Left ventricle myocardium inferior (tissue), 1 donor: ENCODE results near the gene IFI35. TPM values are rescaled to one million over a fixed set of nuclear protein-coding genes. Genes with fewer than 3 reads are reported as not detected.
"Not testable (repeated sequence)": the region's sequence is repeated elsewhere in the genome, so short reads cannot be mapped to it uniquely, and the experiment has no call there.

Source experiments
- DNase-seq: peaks from one replicate; pipeline ENCODE4 v3.0.0-alpha.2; 2020
- H3K27ac ChIP-seq: fragments of 200-600 bp; replicated peaks from 2 replicates; pipeline ENCODE4 v1.8.0; 2021
- H3K27me3 ChIP-seq: fragments of 200-600 bp; 2 replicates; pipeline ENCODE4 v1.8.0; 2021; ENCODE audit warnings: low read depth
- H3K36me3 ChIP-seq: fragments of 200-600 bp; 2 replicates; pipeline ENCODE4 v1.8.0; 2021
- H3K4me1 ChIP-seq: fragments of 200-600 bp; 2 replicates; pipeline ENCODE4 v1.8.0; 2021
- H3K4me3 ChIP-seq: fragments of 200-600 bp; 2 replicates; pipeline ENCODE4 v1.8.0; 2021; ENCODE audit warnings: mild to moderate bottlenecking, moderate library complexity
- H3K9me3 ChIP-seq: fragments of 200-600 bp; replicated peaks from 2 replicates; pipeline ENCODE4 v1.8.0; 2021
- intact Hi-C: fragments of 100-400 bp; cut with micrococcal nuclease; formaldehyde crosslinking; loops from one replicate; pipeline ENCODE4 v1.11.0; 2022
- total RNA-seq: library from RNA; stranded (reverse); fragmentation: NEBNext Ultra II Directional; extraction: Animal tissue kit (Norgen Biotek cat#: 25700); gene quantifications from one replicate; pipeline ENCODE4 v1.2.1, GENCODE V29; 2021
- TF ChIP-seq, protein P1 (sequence below): fragments of 200-600 bp; IDR thresholded peaks from 2 replicates; pipeline ENCODE4 v1.8.0; 2021; ENCODE audit warnings: antibody characterized with exemption, mild to moderate bottlenecking, borderline replicate concordance
- donor health status: DM: no; HTN: yes; CAD: no; lungs with severe emphysema.

Gene IFI35
- total RNA-seq, 1 donor from 2014 or later = 11.5 TPM

DNA sequence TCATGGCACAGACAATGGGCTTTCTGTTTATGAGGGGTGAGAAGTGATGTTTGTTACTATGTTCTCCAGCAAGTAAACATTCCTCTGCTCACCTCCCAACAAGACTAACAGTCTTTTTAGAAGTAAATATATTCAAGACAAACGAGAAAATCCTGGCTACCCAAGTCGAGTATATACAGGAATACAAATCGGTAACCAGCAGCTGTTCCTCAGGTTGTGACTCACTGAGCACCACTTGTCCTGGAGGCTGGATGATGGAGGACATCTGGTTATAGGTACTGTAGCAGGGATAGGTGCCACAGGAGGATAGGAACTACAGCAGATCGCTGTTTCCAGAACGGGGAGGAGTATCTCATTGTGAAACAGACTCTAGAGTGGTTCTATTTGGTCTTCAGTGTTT is 13.7 kb upstream of the IFI35 start:
- TF ChIP-seq, protein P1, sequence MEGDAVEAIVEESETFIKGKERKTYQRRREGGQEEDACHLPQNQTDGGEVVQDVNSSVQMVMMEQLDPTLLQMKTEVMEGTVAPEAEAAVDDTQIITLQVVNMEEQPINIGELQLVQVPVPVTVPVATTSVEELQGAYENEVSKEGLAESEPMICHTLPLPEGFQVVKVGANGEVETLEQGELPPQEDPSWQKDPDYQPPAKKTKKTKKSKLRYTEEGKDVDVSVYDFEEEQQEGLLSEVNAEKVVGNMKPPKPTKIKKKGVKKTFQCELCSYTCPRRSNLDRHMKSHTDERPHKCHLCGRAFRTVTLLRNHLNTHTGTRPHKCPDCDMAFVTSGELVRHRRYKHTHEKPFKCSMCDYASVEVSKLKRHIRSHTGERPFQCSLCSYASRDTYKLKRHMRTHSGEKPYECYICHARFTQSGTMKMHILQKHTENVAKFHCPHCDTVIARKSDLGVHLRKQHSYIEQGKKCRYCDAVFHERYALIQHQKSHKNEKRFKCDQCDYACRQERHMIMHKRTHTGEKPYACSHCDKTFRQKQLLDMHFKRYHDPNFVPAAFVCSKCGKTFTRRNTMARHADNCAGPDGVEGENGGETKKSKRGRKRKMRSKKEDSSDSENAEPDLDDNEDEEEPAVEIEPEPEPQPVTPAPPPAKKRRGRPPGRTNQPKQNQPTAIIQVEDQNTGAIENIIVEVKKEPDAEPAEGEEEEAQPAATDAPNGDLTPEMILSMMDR = no peak
- no peaks in the 10 kb centered on the region for H3K9me3 ChIP-seq
- no peaks in the 10 kb centered on the region for H3K27me3 ChIP-seq
- peaks cover 56% of the 10 kb centered on the region for H3K36me3 ChIP-seq
- no peak for DNase-seq
- peaks cover 8% of the 10 kb centered on the region for H3K4me1 ChIP-seq
- H3K4me3 ChIP-seq = no peak overlapping the region
- no peak overlapping the region for H3K27ac ChIP-seq
- intact Hi-C loops = no loop called here

DNA sequence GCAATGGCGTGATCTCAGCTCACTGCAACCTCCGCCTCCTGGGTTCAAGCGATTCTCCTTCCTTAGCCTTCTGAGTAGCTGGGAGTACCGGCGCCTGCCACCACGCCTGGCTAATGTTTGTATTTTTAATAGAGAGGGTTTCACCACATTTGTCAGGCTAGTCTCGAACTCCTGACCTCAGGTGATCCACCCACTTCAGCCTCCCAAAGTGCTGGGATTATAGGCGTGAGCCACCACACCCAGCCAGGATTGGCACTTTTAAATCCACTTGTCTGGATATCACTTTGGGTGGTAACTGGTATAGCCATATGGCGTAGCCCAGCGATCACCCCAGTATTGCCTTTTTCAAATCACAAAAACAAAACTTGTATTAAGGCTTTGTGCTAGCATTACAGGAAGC is 12.7 kb upstream of the IFI35 start:
- DNase-seq, H3K27me3 ChIP-seq, H3K9me3 ChIP-seq, intact Hi-C loops, H3K4me3 ChIP-seq, H3K27ac ChIP-seq: not testable (repeated sequence)
- Histone ChIP-seq H3K4me1 (peaks cover 11% of the 10 kb centered on the region), H3K36me3 (peaks cover 46% of the 10 kb centered on the region)

DNA sequence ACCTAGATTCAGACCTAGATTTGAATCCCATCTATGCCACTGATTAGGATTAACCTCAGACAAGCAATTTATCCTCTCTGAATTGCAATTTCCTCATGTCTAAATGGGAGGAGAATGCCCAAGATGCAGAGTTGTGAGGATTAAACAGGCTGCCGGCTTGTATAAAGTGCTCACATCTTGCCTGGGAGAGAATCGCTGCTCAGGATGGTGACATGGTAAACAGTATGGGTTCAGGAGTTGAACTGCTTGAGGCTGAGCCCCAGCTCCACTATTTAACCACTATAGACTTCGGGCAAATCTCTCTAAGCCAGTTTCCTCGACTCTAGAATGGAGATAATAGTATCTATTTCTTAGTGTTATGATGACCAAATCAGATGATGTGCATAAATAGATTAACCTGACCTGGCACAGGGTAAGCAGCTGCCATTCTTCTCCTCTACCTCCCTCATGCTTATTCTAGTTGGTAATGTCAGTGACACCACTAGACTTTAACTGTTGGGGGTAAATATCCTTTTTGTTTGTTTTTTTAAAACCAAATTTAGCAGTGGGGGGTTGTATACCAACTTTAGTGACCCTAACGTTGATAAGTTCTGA is 9.1 kb upstream of the IFI35 start:
- no peaks in the 10 kb centered on the region for H3K9me3 ChIP-seq
- intact Hi-C loops = no loop called here
- H3K36me3 ChIP-seq = peaks cover 42% of the 10 kb centered on the region
- TF ChIP-seq, protein P1 = no peak
- DNase-seq = no peak
- H3K27me3 ChIP-seq = no peaks in the 10 kb centered on the region
- H3K4me1 ChIP-seq = peaks cover 32% of the 10 kb centered on the region
- H3K27ac ChIP-seq = peak overlapping the region; percentile 84
- peak overlapping the region; percentile 80 for H3K4me3 ChIP-seq

DNA sequence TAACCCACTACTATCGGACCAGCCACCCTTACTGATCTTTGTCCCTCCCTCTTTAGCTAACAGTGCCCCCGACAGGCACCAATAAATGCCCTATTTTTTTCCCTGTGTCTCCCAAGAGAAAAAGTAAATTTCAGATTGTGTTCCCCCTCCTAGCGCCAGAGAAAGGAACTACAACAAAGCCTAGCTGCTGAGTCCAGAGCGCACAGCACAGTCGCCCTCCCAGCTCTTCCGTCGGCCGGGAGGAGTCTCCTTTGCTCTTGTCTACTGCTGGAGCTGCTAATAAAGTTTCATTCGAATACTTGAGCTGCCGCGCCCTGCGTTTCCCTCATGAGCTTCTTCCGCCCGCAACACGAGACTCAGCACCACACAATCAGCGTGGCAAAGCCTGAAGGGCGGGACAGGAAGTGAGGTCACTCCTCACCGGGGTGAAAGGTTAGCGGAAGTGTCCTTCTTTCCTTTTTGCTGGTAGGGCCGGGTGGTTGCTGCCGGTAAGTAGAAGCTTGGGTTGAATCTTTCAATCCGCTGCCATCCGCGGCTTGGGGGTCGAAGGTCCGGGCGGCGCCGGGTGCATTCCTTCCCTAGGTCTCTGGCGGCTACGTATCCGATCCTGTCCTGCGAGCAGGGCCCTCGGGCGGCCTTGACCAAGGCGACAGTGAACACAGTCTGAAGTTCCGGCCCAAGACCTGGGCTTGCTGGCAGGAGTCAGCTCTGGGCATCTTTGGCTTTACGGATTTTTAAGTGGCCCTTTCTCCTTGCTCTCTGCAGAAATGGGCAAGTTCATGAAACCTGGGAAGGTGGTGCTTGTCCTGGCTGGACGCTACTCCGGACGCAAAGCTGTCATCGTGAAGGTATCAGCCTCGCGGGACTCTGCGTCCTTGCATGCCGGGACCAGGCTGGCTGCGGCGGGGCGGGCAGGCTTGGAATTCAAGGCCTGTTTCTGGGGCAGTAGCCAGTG is 8.3 kb upstream of the IFI35 start, which contains the start of gene RPL27:
RPL27 (plus strand) TSS at position 436 of the 955 bp plus-strand sequence; CDS start at position 768, 332 bp downstream.
- intact Hi-C loops = no loop called here

DNA sequence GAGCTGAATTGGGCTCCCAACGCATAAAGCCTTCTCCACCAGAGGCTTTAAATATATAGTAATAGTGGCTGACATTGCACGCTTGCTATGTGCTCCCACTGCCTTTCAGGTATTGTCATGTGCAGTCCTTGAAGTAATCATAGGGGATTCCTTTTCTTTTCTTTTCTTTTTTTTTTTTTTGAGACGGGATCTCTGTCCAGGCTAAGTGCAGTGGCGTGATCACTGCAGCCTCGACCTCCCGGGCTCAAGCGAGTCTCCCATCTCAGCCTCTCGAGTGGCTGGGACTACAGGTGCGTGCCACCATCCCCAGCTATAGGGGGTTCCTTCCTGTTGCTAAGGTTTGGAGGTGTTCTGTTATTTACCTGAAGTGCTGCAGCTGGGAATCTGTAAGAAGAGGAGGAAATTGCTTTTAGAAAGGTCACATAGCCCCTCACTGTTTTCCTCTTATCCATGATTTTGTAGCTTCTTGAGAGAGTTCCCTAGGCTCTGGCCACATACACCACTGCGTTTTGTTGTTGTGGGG is 7.5 kb upstream of the IFI35 start:
- Histone ChIP-seq H3K27ac (peak overlapping the region; percentile 84), H3K4me3 (peak overlapping the region; percentile 80), H3K9me3 (no peaks in the 10 kb centered on the region), H3K27me3 (no peaks in the 10 kb centered on the region), H3K4me1 (peaks cover 34% of the 10 kb centered on the region), H3K36me3 (peaks cover 45% of the 10 kb centered on the region)
- intact Hi-C loops = no loop called here
- no peak for DNase-seq
- TF ChIP-seq, protein P1 = no peak

More for the DNA sequence above, 8.3 kb upstream of the IFI35 start, which contains the start of gene RPL27:
- H3K27ac ChIP-seq = peak within 1 kb of the TSS; percentile 84
- H3K4me1 ChIP-seq = peaks cover 34% of the 10 kb centered on the region
- TF ChIP-seq, protein P1 = peak; percentile 91
- peak; percentile 98 for DNase-seq
- peak within 1 kb of the TSS; percentile 80 for H3K4me3 ChIP-seq
- no peaks in the 10 kb centered on the region for H3K27me3 ChIP-seq
- H3K9me3 ChIP-seq = no peaks in the 10 kb centered on the region
- peaks cover 42% of the 10 kb centered on the region for H3K36me3 ChIP-seq

DNA sequence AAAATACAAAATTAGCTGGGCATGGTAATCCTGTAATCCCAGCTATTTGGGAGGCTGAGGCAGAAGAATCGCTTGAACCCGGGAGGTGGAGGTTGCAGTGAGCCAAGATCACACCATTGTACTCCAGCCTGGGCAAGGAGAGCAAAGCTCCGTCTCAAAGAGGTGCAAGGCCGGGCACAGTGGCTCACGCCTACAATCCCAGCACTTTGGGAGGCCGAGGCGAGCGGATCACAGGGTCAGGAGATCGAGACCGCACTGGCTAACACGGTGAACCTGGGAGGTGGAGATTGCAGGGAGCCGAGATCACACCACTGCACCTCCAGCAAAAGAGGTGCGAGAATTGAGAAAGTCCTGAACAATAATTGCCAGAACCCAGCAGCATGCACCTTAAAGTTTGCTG is 5.7 kb upstream of the IFI35 start:
- H3K4me3 ChIP-seq, DNase-seq, H3K27me3 ChIP-seq, intact Hi-C loops, H3K27ac ChIP-seq, H3K9me3 ChIP-seq: not testable (repeated sequence)
- peaks cover 55% of the 10 kb centered on the region for H3K36me3 ChIP-seq
- H3K4me1 ChIP-seq = peaks cover 34% of the 10 kb centered on the region
